ENCODE results near the gene NRXN3.

The NRXN3 gene

GRCh38 chr14:79856381-79856780, 1686.2 kb downstream of the NRXN3 start:
- no peak for TF ChIP-seq CTCF (IDR thresholded peaks at IDR 0.05; ENCODE audit: borderline replicate concordance, control extremely low read depth, extremely low read depth, insufficient read depth, missing control alignments)
- in situ Hi-C loops (cut with MboI; ENCODE audit: low sequenced_read_pairs, unreplicated experiment), result no loop called here
- DNase-seq (ENCODE audit: low spot score), result no peak

- DNase-seq (ENCODE audit: low spot score), result no peak
- in situ Hi-C loops (cut with MboI; ENCODE audit: low sequenced_read_pairs, unreplicated experiment), result no loop called here
Measured at GRCh38 chr14:79861111-79861510, 1690.9 kb downstream of the NRXN3 start.

GRCh38 chr14:79862045-79862444, 1691.9 kb downstream of the NRXN3 start:
- DNase-seq (ENCODE audit: low spot score), result no peak
- TF ChIP-seq CTCF (IDR thresholded peaks at IDR 0.05; ENCODE audit: borderline replicate concordance, control extremely low read depth, extremely low read depth, insufficient read depth, missing control alignments), result no peak
- in situ Hi-C loops (cut with MboI; ENCODE audit: low sequenced_read_pairs, unreplicated experiment), result no loop called here

More at GRCh38 chr14:79861111-79861510, 1690.9 kb downstream of the NRXN3 start:
- no peak for TF ChIP-seq CTCF (IDR thresholded peaks at IDR 0.05; ENCODE audit: borderline replicate concordance, control extremely low read depth, extremely low read depth, insufficient read depth, missing control alignments)

- DNase-seq (ENCODE audit: low spot score), result no peak
- no peak for TF ChIP-seq CTCF (IDR thresholded peaks at IDR 0.05; ENCODE audit: borderline replicate concordance, control extremely low read depth, extremely low read depth, insufficient read depth, missing control alignments)
- in situ Hi-C loops (cut with MboI; ENCODE audit: low sequenced_read_pairs, unreplicated experiment), result no loop called here
Measured at GRCh38 chr14:79871136-79871535, 1701.0 kb downstream of the NRXN3 start.

GRCh38 chr14:79878229-79878628, 1708.1 kb downstream of the NRXN3 start:
- DNase-seq (ENCODE audit: low spot score), result no peak
- in situ Hi-C loops (cut with MboI; ENCODE audit: low sequenced_read_pairs, unreplicated experiment), result no loop called here
- no peak for TF ChIP-seq CTCF (IDR thresholded peaks at IDR 0.05; ENCODE audit: borderline replicate concordance, control extremely low read depth, extremely low read depth, insufficient read depth, missing control alignments)

GRCh38 chr14:79878785-79879184, 1708.6 kb downstream of the NRXN3 start:
- DNase-seq (ENCODE audit: low spot score), result no peak
- no peak for TF ChIP-seq CTCF (IDR thresholded peaks at IDR 0.05; ENCODE audit: borderline replicate concordance, control extremely low read depth, extremely low read depth, insufficient read depth, missing control alignments)
- in situ Hi-C loops (cut with MboI; ENCODE audit: low sequenced_read_pairs, unreplicated experiment), result no loop called here

GRCh38 chr14:79881299-79881698, 1711.1 kb downstream of the NRXN3 start:
- DNase-seq (ENCODE audit: low spot score), result no peak
- in situ Hi-C loops (cut with MboI; ENCODE audit: low sequenced_read_pairs, unreplicated experiment), result no loop called here
- TF ChIP-seq CTCF (IDR thresholded peaks at IDR 0.05; ENCODE audit: borderline replicate concordance, control extremely low read depth, extremely low read depth, insufficient read depth, missing control alignments), result no peak
